NCI-H2196 (cell line): ENCODE results near the gene WASF2.
"Not testable (repeated sequence)": the region's sequence is repeated elsewhere in the genome, so short reads cannot be mapped to it uniquely, and the experiment has no call there.

ENCODE experiments used
- DNase-seq: peaks from one replicate; lab custom pipeline; 2025; ENCODE audit not compliant: unreplicated experiment; lab: John Stamatoyannopoulos, UW

Gene WASF2

DNA sequence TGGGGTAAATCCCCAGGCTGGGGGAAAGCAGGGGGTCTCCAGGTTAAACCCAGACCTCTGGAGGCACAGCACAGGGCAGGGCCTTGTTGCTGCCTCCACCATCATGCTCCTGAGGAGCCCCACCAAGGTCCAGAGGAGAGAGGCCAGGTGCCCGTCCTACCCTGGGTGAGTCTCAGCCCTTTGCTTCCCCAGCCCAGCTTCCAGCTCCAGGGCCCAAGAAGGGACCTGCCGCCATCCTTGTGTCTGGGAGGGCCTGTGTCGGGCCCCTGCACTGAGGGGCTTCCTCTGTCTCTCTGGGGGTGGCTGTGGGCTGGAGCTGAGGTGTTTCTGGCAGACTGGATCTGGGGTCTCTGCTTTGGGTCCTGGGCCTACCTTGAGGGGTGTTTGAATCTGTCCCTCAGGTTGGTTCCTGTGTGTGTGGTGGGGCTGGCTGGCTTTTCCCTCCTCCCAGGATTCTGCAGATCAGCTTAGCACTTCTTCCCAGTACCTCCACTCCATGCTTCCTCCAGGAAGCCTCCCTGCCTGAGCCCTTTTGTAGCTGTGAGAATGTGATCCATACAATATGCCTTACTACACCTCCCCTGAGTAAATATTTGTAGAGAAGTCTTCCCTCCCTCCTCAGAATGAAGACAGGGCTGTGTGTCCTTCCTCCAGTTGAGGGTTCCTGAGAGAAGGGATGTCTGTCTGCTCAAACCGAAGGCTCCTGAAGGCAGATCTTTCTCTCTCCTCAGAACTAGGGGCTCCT, 91.4 kb downstream of the WASF2 start:
- DNase-seq = no peak

DNA sequence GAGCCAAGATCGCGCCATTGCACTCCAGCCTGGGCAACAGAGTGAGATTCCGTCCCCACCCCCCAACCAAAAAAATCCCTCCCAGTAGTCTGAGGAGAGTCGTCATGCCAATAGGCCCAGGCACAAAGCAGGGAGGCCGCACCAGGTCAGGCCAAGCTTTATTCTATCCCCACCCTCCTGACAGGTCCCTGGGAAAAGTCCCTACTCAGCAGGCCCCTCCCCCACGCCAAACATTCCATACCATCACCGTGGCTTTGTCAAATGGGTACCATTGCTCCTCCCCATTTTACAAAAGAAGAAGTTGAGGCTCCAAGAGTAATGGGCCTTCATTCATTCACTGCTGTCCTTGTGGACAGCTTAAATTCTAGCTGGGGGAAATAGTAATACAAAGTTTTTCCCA, 92.2 kb downstream of the WASF2 start:
- no peak for DNase-seq

- no peak for DNase-seq
Measured at GRCh38 chr1:27397110-27397509, 92.9 kb downstream of the WASF2 start.

- DNase-seq = peak; percentile 82
Measured at GRCh38 chr1:27395441-27396195, 94.3 kb downstream of the WASF2 start.

DNA sequence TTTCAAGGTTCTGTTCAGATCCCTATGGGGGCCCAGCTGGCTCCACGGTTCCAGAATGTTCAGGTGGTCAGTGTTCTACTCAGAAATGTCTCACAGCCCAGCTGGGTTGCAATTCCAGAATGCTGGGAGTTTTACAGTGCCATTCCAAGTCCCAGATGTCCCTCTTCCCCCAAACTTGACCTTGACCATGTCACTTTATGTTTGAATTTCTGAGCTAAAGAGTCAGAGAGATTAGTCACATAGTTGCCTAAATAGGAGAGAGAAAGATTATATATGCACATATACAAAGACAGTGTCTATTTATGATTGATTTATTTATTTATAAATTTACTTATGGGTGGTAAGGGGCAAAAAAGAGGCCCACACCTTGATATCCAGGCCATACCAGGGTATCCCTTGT, 95.0 kb downstream of the WASF2 start:
- no peak for DNase-seq

GRCh38 chr1:27394282-27394658, 95.7 kb downstream of the WASF2 start:
- no peak for DNase-seq

- DNase-seq = no peak
Measured at GRCh38 chr1:27393641-27394281, 96.2 kb downstream of the WASF2 start.

DNA sequence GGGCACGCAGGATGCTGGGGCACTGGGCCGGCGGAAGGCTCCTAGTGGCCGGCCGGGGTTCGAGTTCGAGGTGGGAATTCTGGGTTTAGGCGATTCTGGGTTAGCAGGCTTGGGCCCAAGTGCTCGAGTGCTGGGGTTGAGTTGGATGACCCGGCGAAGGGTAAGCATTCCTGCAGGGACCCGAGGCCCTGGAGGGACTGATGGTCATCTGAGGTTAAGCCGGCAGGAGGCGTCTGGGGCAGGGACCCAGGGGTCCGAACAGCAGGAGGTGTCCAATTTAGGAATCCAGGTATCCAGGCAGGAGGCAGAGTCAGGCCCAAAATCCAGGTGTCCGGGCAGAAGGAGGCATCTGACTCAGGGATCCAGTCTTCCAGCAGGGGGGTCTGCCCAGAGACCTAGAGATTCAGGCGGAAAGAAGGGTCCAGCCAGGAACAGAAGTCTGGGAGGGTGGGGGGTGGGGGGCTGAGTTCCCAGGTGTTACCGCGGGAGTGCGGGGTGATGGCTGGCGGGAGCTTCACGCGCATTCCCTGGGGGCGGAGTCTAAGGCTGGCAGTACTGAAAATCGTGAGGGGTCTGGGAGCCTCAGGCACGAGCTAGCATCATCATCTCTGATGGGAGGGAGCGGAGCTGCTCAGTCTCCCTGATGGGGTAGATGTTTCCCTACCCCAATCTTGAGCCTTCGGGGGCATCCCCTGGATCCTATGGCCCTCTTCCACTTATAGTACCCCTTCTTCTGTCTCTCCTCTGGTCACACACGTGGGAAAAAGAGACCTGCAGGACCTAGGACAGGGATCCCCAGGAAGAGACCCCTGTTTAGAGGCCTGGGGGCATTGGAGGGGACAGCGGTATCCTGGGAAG, 97.0 kb downstream of the WASF2 start:
- no peak for DNase-seq

DNA sequence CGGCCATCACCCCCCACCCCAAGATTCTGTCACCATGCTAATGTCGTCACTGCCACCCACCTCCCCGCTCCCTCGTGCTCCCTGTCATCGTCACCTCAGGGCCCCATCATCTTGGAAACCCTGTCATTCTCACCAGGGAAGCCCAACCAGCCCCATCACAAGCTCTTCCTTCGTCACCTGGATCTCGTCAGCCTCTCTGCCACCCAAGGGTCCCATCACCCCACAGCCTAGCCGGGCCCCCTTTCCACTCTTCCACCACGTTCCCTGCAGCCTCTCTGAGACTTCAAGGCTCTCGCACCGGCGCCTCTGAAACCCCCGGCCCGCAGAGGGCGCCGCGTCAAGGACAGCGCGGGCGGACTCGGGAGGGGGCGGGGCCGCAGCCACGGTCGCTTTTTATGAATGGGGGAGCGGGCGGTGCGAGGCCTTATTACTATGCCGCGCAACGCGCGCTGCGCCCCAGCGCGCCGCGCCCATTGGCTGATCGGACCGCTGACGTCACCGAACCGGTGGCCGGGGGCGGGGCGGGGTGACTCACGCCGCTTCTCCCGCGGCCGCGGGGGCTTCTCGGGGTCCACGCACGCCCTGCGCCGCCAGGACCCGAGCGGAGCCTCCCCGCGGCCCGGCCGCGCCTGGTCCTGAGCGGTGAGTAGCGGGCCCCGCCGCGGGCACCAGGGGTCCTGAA, 97.7 kb downstream of the WASF2 start, which contains the start of gene GPR3:
Gene GPR3, plus strand, starts transcription at position 527 of the 682 bp plus-strand sequence. CDS start 1,177 bp downstream, outside the sequence.
- peak; percentile 94 for DNase-seq

DNA sequence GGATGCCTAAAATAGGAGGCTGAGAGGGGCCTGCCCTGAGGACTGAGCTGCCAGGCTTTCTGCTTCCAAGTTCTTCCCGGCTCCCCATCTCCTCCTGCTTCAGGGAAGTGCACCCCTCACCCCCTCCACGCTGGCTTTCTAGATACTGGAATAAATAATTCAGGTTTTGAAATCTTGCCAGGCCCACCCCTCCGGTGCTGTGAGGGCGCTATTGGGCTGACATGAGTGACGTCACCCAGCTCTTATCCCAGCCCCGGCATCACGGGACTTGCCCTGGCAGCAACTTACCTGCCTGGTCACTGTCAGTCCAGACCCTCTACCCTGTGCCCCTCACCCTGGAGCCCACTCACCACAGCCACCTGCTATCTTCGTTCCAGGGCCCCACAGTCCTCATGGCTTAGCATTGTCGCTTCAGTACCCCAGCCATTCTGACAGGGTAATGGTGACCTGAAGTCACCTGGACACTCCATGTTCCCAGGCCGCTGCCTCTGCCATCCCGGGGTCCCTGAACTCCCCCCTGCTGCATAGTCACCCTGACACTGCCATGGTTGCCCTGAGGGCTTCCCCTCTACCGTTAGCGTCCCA, 98.4 kb downstream of the WASF2 start:
- DNase-seq = no peak

DNA sequence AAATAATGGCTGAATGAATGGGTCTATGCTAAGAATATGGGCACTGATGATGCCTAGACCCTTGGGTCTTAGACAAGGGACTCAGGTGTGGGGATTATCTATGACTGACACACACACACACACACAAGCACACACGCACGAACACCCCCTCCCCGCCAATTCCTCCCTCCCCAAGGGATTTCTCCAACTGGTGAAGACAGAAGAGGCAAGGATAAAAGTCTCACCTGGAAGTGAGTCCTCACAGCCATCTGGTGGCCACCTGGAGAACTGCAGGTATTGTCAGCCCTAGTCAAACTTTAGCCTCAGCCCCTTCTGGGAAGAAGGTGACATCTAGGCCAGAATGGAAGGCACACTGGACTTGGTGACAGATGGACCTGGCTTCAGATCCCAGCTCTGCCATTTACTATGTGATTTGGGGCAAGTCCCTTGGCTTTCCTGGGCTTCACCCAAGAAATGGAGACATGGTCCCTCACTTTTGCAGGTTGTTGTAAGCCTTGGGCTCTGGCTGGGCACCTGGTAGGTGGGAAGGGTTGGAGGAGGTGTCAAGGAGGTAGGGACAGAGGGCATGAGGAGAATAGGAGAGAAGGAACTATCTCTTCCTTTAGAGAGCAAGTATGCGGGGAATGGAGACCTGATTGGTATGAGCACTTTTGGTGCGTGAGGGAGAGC, 101.5 kb downstream of the WASF2 start:
- DNase-seq = peak; percentile 76

- DNase-seq = not testable (repeated sequence)
Measured at GRCh38 chr1:27384797-27385196, 105.2 kb downstream of the WASF2 start.

DNA sequence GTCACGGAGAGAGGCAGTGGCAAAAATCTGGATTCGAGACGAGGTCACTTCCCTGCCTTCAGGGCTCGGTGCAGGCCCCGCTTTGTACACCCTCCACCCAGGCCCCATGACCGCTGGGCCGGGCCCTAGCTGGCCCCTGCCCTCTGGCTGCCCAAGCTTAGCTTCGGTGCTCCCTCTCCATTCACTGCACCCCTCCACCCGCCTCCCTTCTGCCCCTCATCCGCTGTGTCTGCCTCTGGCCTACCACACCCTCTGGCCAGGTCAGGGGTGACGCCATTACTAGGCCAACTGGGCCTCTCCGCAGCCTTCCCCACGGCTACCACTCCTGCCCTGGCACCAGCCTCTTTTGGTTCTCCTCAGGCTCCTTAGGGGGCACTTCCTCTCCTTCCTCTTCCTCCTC, 106.3 kb downstream of the WASF2 start:
- no peak for DNase-seq

GRCh38 chr1:27383039-27383605, 106.8 kb downstream of the WASF2 start, which contains the start of gene CD164L2:
Gene CD164L2 (minus strand): TSS chr1:27383333. CDS start chr1:27383239, 94 bp downstream.
- DNase-seq = peak; percentile 18

GRCh38 chr1:27381969-27382762, 107.8 kb downstream of the WASF2 start:
- DNase-seq = no peak

- DNase-seq = peak; percentile 57
Measured at GRCh38 chr1:27380766-27381733, 108.9 kb downstream of the WASF2 start.

DNA sequence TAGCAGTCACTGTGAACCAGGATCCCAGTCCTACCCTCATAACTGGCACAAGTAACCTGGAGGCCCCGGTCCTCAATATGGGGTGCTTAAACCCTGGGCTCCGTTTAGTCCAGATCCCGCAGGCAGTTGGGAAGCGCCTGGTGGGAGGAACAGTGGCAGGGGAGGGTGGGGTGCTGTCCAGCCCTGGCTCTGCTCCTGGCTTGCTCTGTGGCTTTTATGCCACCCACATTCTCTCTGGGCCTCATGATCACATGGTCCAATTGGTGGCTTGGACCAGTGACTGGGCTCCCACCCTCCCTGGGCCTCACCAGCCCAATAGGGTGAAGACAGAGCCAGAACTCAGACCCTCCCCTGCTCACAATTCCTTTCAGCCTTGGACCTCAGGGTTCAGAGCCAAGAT, 109.7 kb downstream of the WASF2 start:
- no peak for DNase-seq
